A549 (cell line): ENCODE results near the gene AJAP1.

ENCODE experiments used
- CHD4 ChIP-seq: fragments of 200-600 bp; sonication (generic); IDR thresholded peaks from 2 replicates; pipeline ENCODE4 v1.6.1; 2016; ENCODE audit warnings: antibody characterized with exemption, mild to moderate bottlenecking, borderline replicate concordance
- CTCF ChIP-seq: fragments of >200 bp; sonication (Bioruptor Twin); formaldehyde crosslinking; IDR thresholded peaks from 3 replicates; pipeline ENCODE4 v1.5.1; 2016
- EP300 ChIP-seq, 2 experiments: fragments of >200 bp; sonication (Bioruptor Twin); formaldehyde crosslinking; IDR thresholded peaks; 2 replicates in 1 of 2; 3 replicates in 1 of 2; pipeline ENCODE4 v1.6.1; 2016 to 2017
- POLR2A ChIP-seq: IDR thresholded peaks from 2 replicates; pipeline ENCODE4 v1.6.1; 2012; ENCODE audit warnings: mild to moderate bottlenecking, low read length
- RCOR1 ChIP-seq: fragments of 150-350 bp; IDR thresholded peaks from 2 replicates; pipeline ENCODE4 v1.6.1; 2014; ENCODE audit warnings: antibody characterized with exemption, low read length, low read depth
- RNF2 ChIP-seq: fragments of 200-600 bp; sonication (generic); IDR thresholded peaks from 2 replicates; pipeline ENCODE4 v1.6.1; 2016; ENCODE audit warnings: low read depth, mild to moderate bottlenecking, antibody characterized with exemption, moderate library complexity, borderline replicate concordance

GRCh38 chr1:4661595-4661917, 7.1 kb downstream of the AJAP1 start:
- TF ChIP-seq CTCF (no peak), RCOR1 (no peak), POLR2A (no peak), RNF2 (no peak), EP300 (IDR thresholded peaks at IDR 0.05) (no peak), CHD4 (no peak)
